Caco-2 (cell line): Measurements from ENCODE around the gene SLIT3. TPM values are rescaled to one million over a fixed set of nuclear protein-coding genes. Genes with fewer than 3 reads are reported as not detected.

Source experiments
- BruUV-seq: library from RNA; stranded (reverse); fragments of 400-500 nt; replicated peaks from 2 replicates; lab custom pipeline; 2021; lab: Mats Ljungman, UMichigan
- CTCF ChIA-PET: fragments of 300-600 bp; sonication (Branson Sonifier 250); formaldehyde crosslinking; loops from one replicate; lab custom pipeline; 2022; ENCODE audit warnings: antibody characterized with exemption; lab: Charles Lee
- POLR2A ChIA-PET: fragments of 300-600 bp; sonication (Branson Sonifier 250); formaldehyde crosslinking; loops from one replicate; lab custom pipeline; 2022; ENCODE audit warnings: antibody characterized with exemption; lab: Charles Lee
- DNase-seq, 2 experiments: peaks; one replicate each; pipeline versions ENCODE4 v3.0.0 to v3.0.0-alpha.2; 2020 to 2022
- H3K27me3 ChIP-seq: replicated peaks from 2 replicates; pipeline ENCODE4 v1.6.0; 2011; ENCODE audit warnings: low read length; ENCODE audit not compliant: control insufficient read depth, insufficient read depth
- H3K36me3 ChIP-seq: 2 replicates; pipeline ENCODE4 v1.5.1; 2011; ENCODE audit warnings: low read length; ENCODE audit not compliant: control insufficient read depth, insufficient read depth
- H3K4me1 ChIP-seq: fragments of 250-450 bp; sonication (Bioruptor Pico); 2 replicates; pipeline ENCODE4 v1.5.1; 2020; ENCODE audit warnings: mild to moderate bottlenecking
- H3K4me3 ChIP-seq: 2 replicates; pipeline ENCODE4 v1.5.1; 2011; ENCODE audit warnings: low read depth, mild to moderate bottlenecking, control low read depth, low read length
- H3K9me3 ChIP-seq: fragments of 250-450 bp; sonication (Bioruptor Pico); 2 replicates; pipeline ENCODE4 v1.5.1; 2020; ENCODE audit warnings: mild to moderate bottlenecking, moderate library complexity
- H3K27ac Mint-ChIP-seq: one replicate; pipeline ENCODE4 v1.8.0; 2022; ENCODE audit warnings: mixed read lengths; ENCODE audit not compliant: unreplicated experiment
- H3K27me3 Mint-ChIP-seq: one replicate; pipeline ENCODE4 v1.8.0; 2022; ENCODE audit warnings: mixed read lengths; ENCODE audit not compliant: insufficient read depth, unreplicated experiment
- H3K36me3 Mint-ChIP-seq: one replicate; pipeline ENCODE4 v1.8.0; 2022; ENCODE audit warnings: mild to moderate bottlenecking, mixed read lengths; ENCODE audit not compliant: insufficient read depth, unreplicated experiment
- H3K4me1 Mint-ChIP-seq: one replicate; pipeline ENCODE4 v1.8.0; 2022; ENCODE audit warnings: low read depth, mixed read lengths; ENCODE audit not compliant: unreplicated experiment
- H3K4me3 Mint-ChIP-seq: one replicate; pipeline ENCODE4 v1.8.0; 2022; ENCODE audit warnings: mild to moderate bottlenecking, moderate library complexity, mixed read lengths; ENCODE audit not compliant: unreplicated experiment
- H3K9me3 Mint-ChIP-seq: one replicate; pipeline ENCODE4 v1.8.0; 2022; ENCODE audit warnings: mixed read lengths; ENCODE audit not compliant: unreplicated experiment
- CTCF ChIP-seq, 2 experiments: fragments of 200-600 bp in 1 of 2; IDR thresholded peaks; 1 replicate in 1 of 2; 2 replicates in 1 of 2; pipeline versions ENCODE4 v1.5.1 to v1.8.0; 2011 to 2022; ENCODE audit warnings: antibody characterized with exemption in 1 of 2, control low read depth in 1 of 2, inconsistent platforms in 1 of 2, low read depth in 1 of 2, low read length in 1 of 2, mild to moderate bottlenecking in 1 of 2, moderate library complexity in 1 of 2; ENCODE audit not compliant: insufficient read depth in 1 of 2, severe bottlenecking in 1 of 2, unreplicated experiment in 1 of 2
- intact Hi-C: fragments of 100-400 bp; cut with micrococcal nuclease; formaldehyde crosslinking; loops from one replicate; pipeline ENCODE4 v1.10.0; 2022; ENCODE audit not compliant: unreplicated experiment
- total RNA-seq: library from RNA; stranded (reverse); gene quantifications from 2 replicates; pipeline ENCODE4 v1.2.3, GENCODE V29; 2022

Gene SLIT3
- total RNA-seq, 1 experiment from 2014 or later, result 2.1 TPM

GRCh38 chr5:169051351-169051750 is 249.6 kb downstream of the SLIT3 start:
- ChIA-PET POLR2A (no interaction called here), CTCF (no interaction called here)
- Histone ChIP-seq H3K27me3 (no peaks in the 10 kb centered on the region), H3K4me3 (no peak overlapping the region), H3K4me1 (no peaks in the 10 kb centered on the region), H3K36me3 (no peaks in the 10 kb centered on the region), H3K9me3 (no peaks in the 10 kb centered on the region; the same call in 1 of the 2 replicates)
- BruUV-seq, result no TSS peak
- intact Hi-C loops, result no loop called here
- H3K27me3 Mint-ChIP-seq, result no peaks in the 10 kb centered on the region
- H3K4me3 Mint-ChIP-seq, result no peak overlapping the region
- DNase-seq, result no peak
- no peaks in the 10 kb centered on the region for H3K36me3 Mint-ChIP-seq
- no peaks in the 10 kb centered on the region for H3K9me3 Mint-ChIP-seq
- H3K27ac Mint-ChIP-seq, result no peak overlapping the region
- peaks cover 6% of the 10 kb centered on the region for H3K4me1 Mint-ChIP-seq
- no peak for TF ChIP-seq CTCF (IDR thresholded peaks at IDR 0.05; ENCODE audit: insufficient read depth in 1 of 2, low read depth in 1 of 2, low read length in 1 of 2, severe bottlenecking in 1 of 2, unreplicated experiment in 1 of 2)

DNA sequence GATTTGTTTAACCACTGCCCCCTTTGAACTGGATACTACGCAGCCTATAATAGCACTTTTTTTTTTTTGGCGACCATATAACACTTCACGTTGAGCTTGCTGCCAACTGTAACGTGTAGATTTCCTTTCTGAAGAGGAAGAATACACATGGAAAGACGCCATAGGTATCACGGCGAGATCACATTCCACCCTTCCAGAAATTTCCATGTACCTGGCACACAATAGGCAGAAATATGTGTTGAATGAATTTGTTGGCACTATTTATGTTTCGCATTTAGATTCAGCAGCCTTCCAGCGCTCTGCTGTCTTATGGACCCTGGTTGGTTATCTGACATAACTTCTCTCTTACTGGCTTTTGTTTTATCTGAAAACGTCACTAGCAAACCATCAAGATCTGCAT is 250.3 kb downstream of the SLIT3 start:
- Histone ChIP-seq H3K36me3 (no peaks in the 10 kb centered on the region), H3K9me3 (no peaks in the 10 kb centered on the region; the same call in 1 of the 2 replicates), H3K4me1 (no peaks in the 10 kb centered on the region), H3K4me3 (no peak overlapping the region), H3K27me3 (no peaks in the 10 kb centered on the region)
- no peak for DNase-seq
- Mint-ChIP-seq H3K4me1 (peaks cover 6% of the 10 kb centered on the region), H3K27me3 (no peaks in the 10 kb centered on the region), H3K9me3 (no peaks in the 10 kb centered on the region), H3K27ac (no peak overlapping the region), H3K36me3 (no peaks in the 10 kb centered on the region), H3K4me3 (no peak overlapping the region)
- no TSS peak for BruUV-seq
- intact Hi-C loops, result no loop called here
- no peak for TF ChIP-seq CTCF (IDR thresholded peaks at IDR 0.05; ENCODE audit: insufficient read depth in 1 of 2, low read depth in 1 of 2, low read length in 1 of 2, severe bottlenecking in 1 of 2, unreplicated experiment in 1 of 2)
- ChIA-PET CTCF (no interaction called here), POLR2A (no interaction called here)

DNA sequence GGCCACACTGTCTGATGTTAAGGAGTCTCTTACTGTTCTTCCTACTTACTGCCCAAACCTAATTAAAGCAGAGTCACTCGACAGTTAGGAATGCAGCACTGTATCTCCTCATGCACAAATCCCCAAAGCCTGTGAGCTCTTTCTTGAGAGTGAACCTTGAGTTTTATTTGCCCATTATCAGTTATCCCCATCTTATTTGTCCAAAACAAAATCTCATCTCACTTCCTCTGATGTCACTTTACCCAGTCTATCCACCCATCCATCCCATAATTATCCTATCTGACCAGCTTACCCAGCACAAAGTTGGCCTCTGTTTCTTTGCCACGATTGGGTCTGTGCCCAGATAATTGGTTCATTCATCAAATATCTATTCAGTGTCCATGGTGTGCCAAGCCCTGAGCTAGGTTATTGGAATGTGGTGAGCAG is 250.8 kb downstream of the SLIT3 start:
- no peak overlapping the region for H3K4me3 Mint-ChIP-seq
- H3K27ac Mint-ChIP-seq, result no peak overlapping the region
- H3K4me1 ChIP-seq, result no peaks in the 10 kb centered on the region
- H3K27me3 Mint-ChIP-seq, result no peaks in the 10 kb centered on the region
- DNase-seq, result no peak
- H3K9me3 ChIP-seq, result no peaks in the 10 kb centered on the region; the same call in 1 of the 2 replicates
- no peak for TF ChIP-seq CTCF (IDR thresholded peaks at IDR 0.05; ENCODE audit: insufficient read depth in 1 of 2, low read depth in 1 of 2, low read length in 1 of 2, severe bottlenecking in 1 of 2, unreplicated experiment in 1 of 2)
- no peaks in the 10 kb centered on the region for H3K36me3 ChIP-seq
- ChIA-PET POLR2A (no interaction called here), CTCF (no interaction called here)
- peaks cover 6% of the 10 kb centered on the region for H3K4me1 Mint-ChIP-seq
- BruUV-seq, result no TSS peak
- H3K36me3 Mint-ChIP-seq, result no peaks in the 10 kb centered on the region
- H3K27me3 ChIP-seq, result no peaks in the 10 kb centered on the region
- H3K4me3 ChIP-seq, result no peak overlapping the region
- intact Hi-C loops, result no loop called here
- H3K9me3 Mint-ChIP-seq, result no peaks in the 10 kb centered on the region
